Right cardiac atrium (tissue), 5 donors: Measurements from ENCODE around the gene NELL2. TPM values are rescaled to one million over a fixed set of nuclear protein-coding genes. Genes with fewer than 3 reads are reported as not detected.

Experiments used
- ATAC-seq, 2 donors: fragments of 200-7000 bp; cut with Tn5 transposase; one replicate each; pipeline versions ENCODE4 v1.8.0 to v1.9.1; 2020; ENCODE audit warnings: moderate library complexity in 2 of 2, mild to moderate bottlenecking in 1 of 2
- DNase-seq, 3 donors: peaks; one replicate each; pipeline ENCODE4 v3.0.0-alpha.2; 2020
- H3K27ac ChIP-seq: one replicate; pipeline ENCODE4 v1.5.1; 2013; ENCODE audit warnings: mild to moderate bottlenecking, low read length, control low read depth, moderate library complexity
- H3K27me3 ChIP-seq: one replicate; pipeline ENCODE4 v1.6.1; 2013; ENCODE audit not compliant: control insufficient read depth, insufficient read depth
- H3K4me1 ChIP-seq: one replicate; pipeline ENCODE4 v1.6.1; 2013; ENCODE audit warnings: low read length; ENCODE audit not compliant: control insufficient read depth, insufficient read depth
- H3K4me3 ChIP-seq: one replicate; pipeline ENCODE4 v1.5.1; 2013; ENCODE audit warnings: low read length, control low read depth
- H3K9me3 ChIP-seq: one replicate; pipeline ENCODE4 v1.6.1; 2013; ENCODE audit warnings: low read length; ENCODE audit not compliant: control insufficient read depth
- WGBS: extraction: QIAGEN DNeasy Blood & Tissue Kit; methylation state at CpG from one replicate; pipeline ENCODE4 v1.1.7; 2013; 5-methylcytosine and 5-hydroxymethylcytosine counted together
- intact Hi-C, 4 donors: fragments of 100-400 bp; cut with DNase I; formaldehyde crosslinking; loops; one replicate each; pipeline versions ENCODE4 v1.11.0 to v1.14.0; 2022 to 2023
- polyA plus RNA-seq: library from polyadenylated mRNA; stranded (reverse); fragments of 200-250 nt; gene quantifications from one replicate; pipeline ENCODE4 v1.2.3, GENCODE V29; 2013
- total RNA-seq, 4 donors: library from RNA; stranded (reverse); fragmentation: NEBNext Ultra II Directional; extraction: Animal tissue kit (Norgen Biotek cat#: 25700); gene quantifications; one replicate each; pipeline ENCODE4 v1.2.1, GENCODE V29; 2021
- donor health status: healthy with polysubstance abuse.
- donor health status: DM: no; HTN: yes; CAD: no.
- donor health status: DM: no; HTN: no; CAD: no.
- donor health status: DM: no; HTN: yes; CAD: no; lungs with severe emphysema.
- donor health status: DM: yes; HTN: yes; CAD: no.

NELL2 gene
- total and polyA plus RNA-seq, 5 donors, result 0.07 to 0.95 (median 0.59) TPM

GRCh38 chr12:44525806-44526654 is 350.1 kb downstream of the NELL2 start:
- no peak for DNase-seq
- Histone ChIP-seq H3K27ac (no peak overlapping the region), H3K4me1 (no peaks in the 10 kb centered on the region), H3K4me3 (no peak overlapping the region), H3K9me3 (no peaks in the 10 kb centered on the region), H3K27me3 (no peaks in the 10 kb centered on the region)
- 57% methylated on average over 4 of the region's 4 CpGs for WGBS
- ATAC-seq, result no peak
- intact Hi-C loops, result no loop called here

- Histone ChIP-seq H3K27ac (no peak overlapping the region), H3K4me3 (no peak overlapping the region), H3K4me1 (no peaks in the 10 kb centered on the region), H3K9me3 (no peaks in the 10 kb centered on the region), H3K27me3 (no peaks in the 10 kb centered on the region)
- DNase-seq, result no peak
- ATAC-seq, result no peak
- intact Hi-C loops, result no loop called here
- 88% methylated on average over 2 of the region's 2 CpGs for WGBS
Observed at GRCh38 chr12:44523828-44524227, 352.3 kb downstream of the NELL2 start.

GRCh38 chr12:44521702-44522101 is 354.4 kb downstream of the NELL2 start:
- Histone ChIP-seq H3K4me3 (no peak overlapping the region), H3K4me1 (no peaks in the 10 kb centered on the region), H3K9me3 (no peaks in the 10 kb centered on the region), H3K27me3 (no peaks in the 10 kb centered on the region), H3K27ac (no peak overlapping the region)
- WGBS, result 46% methylated on average over 3 of the region's 3 CpGs
- ATAC-seq, result peak in 1 of 2 donors; percentile 64
- no peak for DNase-seq
- intact Hi-C loops, result no loop called here

- no peaks in the 10 kb centered on the region for H3K27me3 ChIP-seq
- 94% methylated on average over 6 of the region's 6 CpGs for WGBS
- no peak overlapping the region for H3K27ac ChIP-seq
- no peak overlapping the region for H3K4me3 ChIP-seq
- intact Hi-C loops, result no loop called here
- ATAC-seq, result no peak
- H3K4me1 ChIP-seq, result no peaks in the 10 kb centered on the region
- no peaks in the 10 kb centered on the region for H3K9me3 ChIP-seq
- DNase-seq, result no peak
Observed at GRCh38 chr12:44519931-44520330, 356.2 kb downstream of the NELL2 start.

GRCh38 chr12:44511289-44511688 is 364.8 kb downstream of the NELL2 start:
- no peak for ATAC-seq
- Histone ChIP-seq H3K27me3 (no peaks in the 10 kb centered on the region), H3K27ac (no peak overlapping the region), H3K4me1 (no peaks in the 10 kb centered on the region), H3K9me3 (no peaks in the 10 kb centered on the region), H3K4me3 (no peak overlapping the region)
- no peak for DNase-seq
- intact Hi-C loops, result no loop called here

- ATAC-seq (no peak), DNase-seq (no peak)
- no peaks in the 10 kb centered on the region for H3K4me1 ChIP-seq
- H3K9me3 ChIP-seq, result no peaks in the 10 kb centered on the region
- no peak overlapping the region for H3K27ac ChIP-seq
- H3K4me3 ChIP-seq, result no peak overlapping the region
- H3K27me3 ChIP-seq, result no peaks in the 10 kb centered on the region
- intact Hi-C loops, result no loop called here
- WGBS, result 77% methylated on average over 2 of the region's 2 CpGs
Observed at GRCh38 chr12:44510510-44510909, 365.6 kb downstream of the NELL2 start.

GRCh38 chr12:44510076-44510475 is 366.0 kb downstream of the NELL2 start:
- DNase-seq (no peak), ATAC-seq (no peak)
- WGBS, result 16% methylated on average over 4 of the region's 4 CpGs
- Histone ChIP-seq H3K4me1 (no peaks in the 10 kb centered on the region), H3K4me3 (no peak overlapping the region), H3K27me3 (no peaks in the 10 kb centered on the region), H3K27ac (no peak overlapping the region), H3K9me3 (no peaks in the 10 kb centered on the region)
- intact Hi-C loops, result no loop called here

- ATAC-seq (no peak), DNase-seq (no peak)
- no peak overlapping the region for H3K27ac ChIP-seq
- no peaks in the 10 kb centered on the region for H3K4me1 ChIP-seq
- WGBS, result 23% methylated on average over 2 of the region's 2 CpGs
- intact Hi-C loops, result no loop called here
- H3K27me3 ChIP-seq, result no peaks in the 10 kb centered on the region
- no peak overlapping the region for H3K4me3 ChIP-seq
- H3K9me3 ChIP-seq, result no peaks in the 10 kb centered on the region
Observed at GRCh38 chr12:44509471-44509870, 366.6 kb downstream of the NELL2 start.

- Histone ChIP-seq H3K27ac (no peak overlapping the region), H3K4me3 (no peak overlapping the region), H3K27me3 (no peaks in the 10 kb centered on the region), H3K4me1 (no peaks in the 10 kb centered on the region), H3K9me3 (no peaks in the 10 kb centered on the region)
- no peak for DNase-seq
- no peak for ATAC-seq
- intact Hi-C loops, result no loop called here
- whole genome bisulfite sequencing, result 43% methylated on average over 1 of the region's 1 CpG
Observed at GRCh38 chr12:44507461-44507860, 368.7 kb downstream of the NELL2 start.

GRCh38 chr12:44504799-44505198 is 371.3 kb downstream of the NELL2 start:
- Histone ChIP-seq H3K27ac (no peak overlapping the region), H3K4me1 (no peaks in the 10 kb centered on the region), H3K4me3 (no peak overlapping the region), H3K9me3 (no peaks in the 10 kb centered on the region), H3K27me3 (no peaks in the 10 kb centered on the region)
- DNase-seq (no peak), ATAC-seq (no peak)
- intact Hi-C loops, result no loop called here

GRCh38 chr12:44503329-44503728 is 372.8 kb downstream of the NELL2 start:
- H3K27ac ChIP-seq, result no peak overlapping the region
- no peaks in the 10 kb centered on the region for H3K27me3 ChIP-seq
- H3K9me3 ChIP-seq, result no peaks in the 10 kb centered on the region
- ATAC-seq (no peak), DNase-seq (no peak)
- H3K4me3 ChIP-seq, result no peak overlapping the region
- intact Hi-C loops, result no loop called here
- no peaks in the 10 kb centered on the region for H3K4me1 ChIP-seq

- no peak for ATAC-seq
- Histone ChIP-seq H3K9me3 (no peaks in the 10 kb centered on the region), H3K27me3 (no peaks in the 10 kb centered on the region), H3K4me1 (no peaks in the 10 kb centered on the region), H3K4me3 (no peak overlapping the region), H3K27ac (no peak overlapping the region)
- intact Hi-C loops, result no loop called here
- 89% methylated on average over 14 of the region's 14 CpGs for WGBS
- DNase-seq, result no peak
Observed at GRCh38 chr12:44502681-44503080, 373.4 kb downstream of the NELL2 start.
